Measurements from ENCODE around the gene LDB3. TPM values are rescaled to one million over a fixed set of nuclear protein-coding genes. Genes with fewer than 3 reads are reported as not detected.

Gene LDB3
- total RNA-seq, 1 experiment from 2014 or later: 0.63 TPM

DNA sequence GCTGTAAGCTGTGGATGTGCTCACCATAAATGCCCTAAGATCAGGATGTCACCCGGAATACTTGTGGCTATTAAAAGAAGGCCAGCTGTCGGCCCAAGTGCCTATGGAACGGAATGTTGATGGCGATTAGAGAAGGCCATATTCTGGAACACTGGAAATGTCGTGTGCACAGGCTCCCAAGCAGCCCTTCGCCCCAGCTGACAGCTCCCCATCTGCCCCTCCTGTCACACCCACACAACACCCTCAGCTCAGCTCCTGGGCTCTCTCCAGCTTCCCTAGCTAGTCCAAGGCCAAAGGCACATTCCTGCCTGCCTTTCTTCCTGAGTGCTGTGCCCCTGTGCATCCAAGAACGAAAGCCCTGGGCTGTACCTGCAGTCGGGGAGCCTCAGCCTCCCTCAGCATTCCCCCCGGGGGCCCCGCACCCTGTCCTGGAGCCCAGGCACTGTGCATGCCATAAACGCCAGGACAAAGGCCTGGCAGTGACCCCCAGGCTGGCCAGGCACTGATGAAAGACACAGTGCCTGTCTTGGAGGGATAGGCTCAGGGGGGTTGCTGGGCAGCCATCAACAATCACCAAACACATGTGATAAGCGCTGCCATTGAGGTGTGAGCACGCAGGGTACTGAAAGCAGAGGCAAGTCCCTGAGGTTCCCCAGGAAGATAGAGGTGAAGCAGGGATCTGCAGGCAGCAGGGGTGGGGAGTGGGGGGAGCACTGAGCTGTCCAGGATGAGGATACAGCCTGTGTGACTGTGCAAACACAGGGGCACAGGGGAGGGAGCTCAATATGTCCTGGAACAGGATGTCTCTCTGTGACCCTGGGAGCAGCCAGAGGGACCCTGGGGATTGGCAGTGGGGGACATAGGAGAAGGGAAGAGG, 3.7 kb upstream of the LDB3 start:
- DNase-seq: no peak
- no peaks in the 10 kb centered on the region for H3K9me3 ChIP-seq (ENCODE audit: insufficient read depth, low read depth)
- peaks cover 12% of the 10 kb centered on the region; the same call in 1 of the 2 replicates for H3F3A ChIP-seq (ENCODE audit: insufficient read depth, low read depth)
- no peak overlapping the region for H3K27ac ChIP-seq
- intact Hi-C loops (cut with micrococcal nuclease; ENCODE audit: unreplicated experiment): no loop called here
- H2AFZ ChIP-seq: no peak overlapping the region
- no peak overlapping the region for H3K4me3 ChIP-seq
- TF ChIP-seq, protein P1, sequence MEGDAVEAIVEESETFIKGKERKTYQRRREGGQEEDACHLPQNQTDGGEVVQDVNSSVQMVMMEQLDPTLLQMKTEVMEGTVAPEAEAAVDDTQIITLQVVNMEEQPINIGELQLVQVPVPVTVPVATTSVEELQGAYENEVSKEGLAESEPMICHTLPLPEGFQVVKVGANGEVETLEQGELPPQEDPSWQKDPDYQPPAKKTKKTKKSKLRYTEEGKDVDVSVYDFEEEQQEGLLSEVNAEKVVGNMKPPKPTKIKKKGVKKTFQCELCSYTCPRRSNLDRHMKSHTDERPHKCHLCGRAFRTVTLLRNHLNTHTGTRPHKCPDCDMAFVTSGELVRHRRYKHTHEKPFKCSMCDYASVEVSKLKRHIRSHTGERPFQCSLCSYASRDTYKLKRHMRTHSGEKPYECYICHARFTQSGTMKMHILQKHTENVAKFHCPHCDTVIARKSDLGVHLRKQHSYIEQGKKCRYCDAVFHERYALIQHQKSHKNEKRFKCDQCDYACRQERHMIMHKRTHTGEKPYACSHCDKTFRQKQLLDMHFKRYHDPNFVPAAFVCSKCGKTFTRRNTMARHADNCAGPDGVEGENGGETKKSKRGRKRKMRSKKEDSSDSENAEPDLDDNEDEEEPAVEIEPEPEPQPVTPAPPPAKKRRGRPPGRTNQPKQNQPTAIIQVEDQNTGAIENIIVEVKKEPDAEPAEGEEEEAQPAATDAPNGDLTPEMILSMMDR (conservative IDR thresholded peaks at IDR 0.05): no peak
- no peak for TF ChIP-seq EZH2 (IDR thresholded peaks at IDR 0.05; ENCODE audit: low read depth)
- H3K9me2 ChIP-seq (ENCODE audit: insufficient read depth): no peaks in the 10 kb centered on the region
- H3K36me3 ChIP-seq (ENCODE audit: low read depth): no peaks in the 10 kb centered on the region
- POLR2A ChIA-PET (ENCODE audit: unreplicated experiment): no interaction called here
- no peak overlapping the region for H3K4me2 ChIP-seq
- CTCF ChIA-PET: interaction anchor here (0.5 to 0.6 kb wide), 2 partner anchors 10 to 27 kb away, joined by 4 to 5 read pairs; partner anchors contain the start of gene OPN4
- BruUV-seq (replicated peaks): no TSS peak
- peaks cover 46% of the 10 kb centered on the region for H3K4me1 ChIP-seq (replicated peaks; ENCODE audit: insufficient read depth)
- no peaks in the 10 kb centered on the region for H3K79me2 ChIP-seq (ENCODE audit: low read depth)
- H4K20me1 ChIP-seq (ENCODE audit: insufficient read depth): no peaks in the 10 kb centered on the region
- H3K27me3 ChIP-seq (ENCODE audit: insufficient read depth, low read depth): no peaks in the 10 kb centered on the region

DNA sequence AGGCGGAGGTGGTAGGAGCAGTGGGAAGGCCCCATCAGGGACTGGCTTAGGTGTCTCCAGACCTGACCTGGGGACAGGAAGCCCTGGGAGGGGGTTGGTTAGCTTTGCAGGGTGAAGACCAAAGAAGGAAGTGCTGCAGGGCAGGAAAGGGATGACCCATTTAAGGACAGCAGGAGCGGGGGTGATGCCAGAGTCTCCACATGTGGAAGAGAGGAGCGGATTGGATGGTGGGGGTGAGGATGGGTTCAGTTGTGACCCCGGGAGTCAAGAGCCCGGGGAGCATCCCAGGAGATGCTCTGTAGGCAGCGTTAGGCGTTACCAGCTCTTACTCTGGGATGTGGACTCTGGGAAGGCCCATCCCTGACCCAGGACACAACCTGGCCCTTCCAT, 3.1 kb upstream of the LDB3 start:
- Histone ChIP-seq H3K4me3 (no peak overlapping the region), H3K27me3 (ENCODE audit: insufficient read depth, low read depth) (no peaks in the 10 kb centered on the region), H3K9me3 (ENCODE audit: insufficient read depth, low read depth) (no peaks in the 10 kb centered on the region), H3K27ac (no peak overlapping the region), H3K79me2 (ENCODE audit: low read depth) (no peaks in the 10 kb centered on the region), H4K20me1 (ENCODE audit: insufficient read depth) (no peaks in the 10 kb centered on the region), H3K4me1 (replicated peaks; ENCODE audit: insufficient read depth) (peaks cover 53% of the 10 kb centered on the region), H3F3A (ENCODE audit: insufficient read depth, low read depth) (peaks cover 12% of the 10 kb centered on the region; the same call in 1 of the 2 replicates), H3K4me2 (no peak overlapping the region), H3K9me2 (ENCODE audit: insufficient read depth) (no peaks in the 10 kb centered on the region), H3K36me3 (ENCODE audit: low read depth) (no peaks in the 10 kb centered on the region), H2AFZ (no peak overlapping the region)
- CTCF ChIA-PET: interaction anchor here (0.5 kb wide), 1 partner anchor 28 kb away, joined by 5 read pairs; no protein-coding TSS in a partner anchor
- POLR2A ChIA-PET (ENCODE audit: unreplicated experiment): no interaction called here
- DNase-seq: no peak
- no TSS peak for BruUV-seq (replicated peaks)
- TF ChIP-seq, protein P1 (conservative IDR thresholded peaks at IDR 0.05): no peak
- TF ChIP-seq EZH2 (IDR thresholded peaks at IDR 0.05; ENCODE audit: low read depth): no peak
- intact Hi-C loops (cut with micrococcal nuclease; ENCODE audit: unreplicated experiment): no loop called here

DNA sequence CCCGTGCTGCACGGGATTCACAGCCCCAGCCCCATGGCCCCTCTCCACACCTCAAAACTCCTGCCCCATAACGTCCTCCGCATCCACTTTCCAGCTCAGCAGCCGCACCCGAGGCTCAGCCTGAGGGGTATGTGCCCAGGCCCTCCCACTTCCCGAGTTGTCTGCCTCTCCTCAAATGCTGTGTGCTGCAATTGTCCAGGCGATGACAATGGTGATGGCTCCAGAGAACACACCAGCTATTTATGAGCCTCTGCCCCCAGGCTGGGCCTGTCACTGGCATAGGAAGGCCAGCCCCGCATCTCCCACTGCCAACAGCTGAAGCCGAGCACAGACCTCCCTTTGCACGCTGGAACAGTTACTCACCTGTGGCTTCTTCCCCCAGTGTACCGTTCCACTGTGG, 2.4 kb upstream of the LDB3 start:
- CTCF ChIA-PET: no interaction called here
- BruUV-seq (replicated peaks): no TSS peak

More for the DNA sequence above, 2.4 kb upstream of the LDB3 start:
- Histone ChIP-seq H3K27me3 (ENCODE audit: insufficient read depth, low read depth) (no peaks in the 10 kb centered on the region), H3F3A (ENCODE audit: insufficient read depth, low read depth) (peaks cover 12% of the 10 kb centered on the region; the same call in 1 of the 2 replicates), H3K9me3 (ENCODE audit: insufficient read depth, low read depth) (no peaks in the 10 kb centered on the region), H4K20me1 (ENCODE audit: insufficient read depth) (no peaks in the 10 kb centered on the region), H3K27ac (no peak overlapping the region), H3K4me2 (no peak overlapping the region), H2AFZ (no peak overlapping the region), H3K9me2 (ENCODE audit: insufficient read depth) (no peaks in the 10 kb centered on the region), H3K36me3 (ENCODE audit: low read depth) (no peaks in the 10 kb centered on the region), H3K4me3 (no peak overlapping the region), H3K4me1 (replicated peaks; ENCODE audit: insufficient read depth) (peaks cover 59% of the 10 kb centered on the region), H3K79me2 (ENCODE audit: low read depth) (no peaks in the 10 kb centered on the region)
- intact Hi-C loops (cut with micrococcal nuclease; ENCODE audit: unreplicated experiment): no loop called here
- POLR2A ChIA-PET (ENCODE audit: unreplicated experiment): no interaction called here
- DNase-seq: no peak
- TF ChIP-seq, protein P1 (conservative IDR thresholded peaks at IDR 0.05): no peak
- TF ChIP-seq EZH2 (IDR thresholded peaks at IDR 0.05; ENCODE audit: low read depth): no peak
